Stimulated activated CD8-positive, alpha-beta memory T cell treated with anti-CD3 and anti-CD28 coated beads, Interleukin-15, amount 100 ng/mL, for 48 hours (primary cell): ENCODE data around the gene WNT4.

ENCODE experiments used
- DNase-seq, 2 donors: peaks; one replicate each; pipeline ENCODE4 v3.0.0-alpha.2; 2020; ENCODE audit warnings: low read depth in 2 of 2

Gene WNT4

DNA sequence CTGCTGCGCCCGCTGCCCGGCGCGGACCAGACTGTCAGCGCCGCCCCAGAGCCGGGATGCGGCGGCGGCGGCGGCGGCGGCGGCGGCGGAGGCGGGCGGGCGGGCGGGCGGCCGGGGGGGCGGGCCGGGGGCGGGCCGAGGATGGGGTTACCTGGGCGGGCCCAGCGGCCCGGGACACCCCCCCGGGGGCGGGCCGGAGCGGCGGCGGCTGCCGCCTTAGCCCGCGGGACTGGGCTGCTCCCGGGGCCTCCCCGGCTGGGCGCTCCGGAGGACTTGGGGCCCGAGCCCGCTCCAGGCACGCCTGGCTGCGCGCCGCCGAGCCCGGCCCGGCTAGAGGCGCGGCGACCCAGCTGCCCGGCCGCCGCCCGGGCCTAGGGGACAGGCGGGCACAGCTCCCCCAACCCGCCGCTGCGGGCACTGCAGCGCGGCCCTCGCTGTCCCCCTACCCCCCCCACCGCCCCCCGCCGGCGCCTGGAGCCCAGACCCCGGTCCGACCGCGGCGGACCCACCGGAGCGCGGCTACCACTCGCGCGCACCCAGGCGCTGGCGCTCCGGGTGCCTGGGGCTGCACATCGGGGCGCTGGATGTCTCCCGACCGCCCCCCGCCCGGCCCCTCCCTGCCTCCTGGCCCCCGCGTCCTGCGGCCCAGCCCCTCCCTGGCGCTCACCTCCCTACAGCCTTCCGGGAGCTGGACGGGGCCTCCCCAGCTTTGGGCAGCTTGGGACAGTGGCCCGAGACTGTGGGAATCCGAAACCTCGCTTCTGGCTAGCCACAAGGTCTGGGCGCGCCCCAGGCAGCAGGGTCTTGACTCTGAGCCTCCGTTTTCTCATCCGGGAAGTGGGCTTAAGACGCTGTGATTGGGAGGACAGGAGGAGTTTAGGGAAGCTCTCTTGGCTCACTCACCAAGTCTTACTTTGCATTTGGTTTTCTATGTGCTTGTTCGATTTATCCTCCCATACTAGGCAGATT, at the start of gene WNT4:
Gene WNT4 (minus strand): TSS at position 33 of the 969 bp plus-strand sequence. CDS start 175 bp downstream, outside the sequence.
- DNase-seq: no peak

DNA sequence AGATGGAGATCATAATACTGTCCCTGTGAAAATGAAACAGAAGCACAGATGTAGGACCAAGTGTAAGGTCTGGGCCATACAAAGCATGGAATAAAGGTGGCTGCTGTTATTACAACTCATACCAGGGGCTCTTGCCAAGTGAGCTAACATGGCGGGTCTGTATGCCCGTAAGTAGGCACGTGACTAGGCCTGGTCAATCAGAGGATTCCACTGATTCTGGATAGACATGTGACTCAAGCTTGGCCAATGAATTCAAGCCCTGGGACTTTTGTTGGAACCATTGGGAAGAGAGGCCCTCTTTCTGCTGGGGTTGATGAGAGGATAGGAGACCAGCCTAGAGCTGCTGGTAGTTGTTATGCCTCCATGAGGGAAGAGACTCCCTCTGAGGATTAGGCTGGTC, 47.8 kb upstream of the WNT4 start:
- no peak for DNase-seq

DNA sequence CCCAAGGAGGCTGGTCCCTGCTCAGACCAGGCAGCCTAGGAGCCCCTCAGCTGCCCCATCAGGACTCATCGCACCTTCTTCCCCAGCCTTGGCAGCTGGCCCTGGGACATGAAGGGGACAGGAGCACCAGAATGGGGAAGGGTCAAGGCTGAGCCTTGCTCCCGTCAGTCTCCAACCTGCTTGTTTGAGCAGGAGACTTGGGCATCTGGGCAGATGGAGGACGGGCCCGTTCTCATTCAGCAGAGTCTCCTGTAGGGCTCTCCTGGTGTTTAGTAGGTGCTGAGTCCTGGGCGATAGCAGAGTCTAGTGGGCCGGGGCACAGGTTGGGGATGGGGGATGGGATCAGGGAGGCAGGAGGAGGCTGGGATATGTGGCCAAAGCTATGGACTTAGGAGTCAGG, 47.4 kb upstream of the WNT4 start:
- DNase-seq: no peak

DNA sequence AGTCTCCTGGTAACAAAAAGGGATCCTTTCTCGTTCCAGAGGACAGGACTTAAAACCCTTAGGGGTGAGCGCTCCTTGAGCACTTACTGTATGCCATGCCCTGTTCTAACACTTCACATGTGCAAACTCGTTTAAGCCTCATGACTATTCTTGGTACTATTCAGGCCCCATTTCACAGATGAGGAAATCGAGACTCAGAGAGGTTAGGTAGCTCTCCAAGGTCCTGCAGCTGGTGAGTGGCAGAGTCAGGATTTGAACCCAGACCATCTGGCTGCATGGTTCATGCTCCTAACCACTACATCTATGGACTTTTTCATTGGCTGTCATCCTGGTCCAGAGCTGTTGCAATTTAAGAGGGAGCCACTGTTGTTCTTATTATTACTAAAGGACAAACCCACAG, 46.7 kb upstream of the WNT4 start:
- no peak for DNase-seq

DNA sequence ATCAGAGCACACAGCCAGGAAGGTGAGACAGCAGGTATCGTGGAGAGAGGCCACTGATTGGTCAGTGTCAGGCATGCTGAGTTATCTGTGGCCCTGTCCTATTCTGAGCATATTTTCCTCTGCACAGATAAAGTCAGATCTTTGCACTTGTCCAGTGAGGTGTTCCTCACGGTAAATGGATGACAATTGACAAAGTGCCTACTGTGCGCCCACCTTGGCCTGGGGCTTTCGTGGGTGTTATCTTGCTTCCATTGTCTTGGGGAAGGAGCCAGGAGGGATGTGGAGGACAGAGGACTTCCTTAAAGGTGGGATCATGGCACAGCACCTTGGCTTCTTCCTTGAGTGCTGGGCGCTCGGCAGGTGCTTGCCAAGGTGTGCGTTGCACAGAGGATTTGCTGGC, 46.0 kb upstream of the WNT4 start:
- DNase-seq: no peak

DNA sequence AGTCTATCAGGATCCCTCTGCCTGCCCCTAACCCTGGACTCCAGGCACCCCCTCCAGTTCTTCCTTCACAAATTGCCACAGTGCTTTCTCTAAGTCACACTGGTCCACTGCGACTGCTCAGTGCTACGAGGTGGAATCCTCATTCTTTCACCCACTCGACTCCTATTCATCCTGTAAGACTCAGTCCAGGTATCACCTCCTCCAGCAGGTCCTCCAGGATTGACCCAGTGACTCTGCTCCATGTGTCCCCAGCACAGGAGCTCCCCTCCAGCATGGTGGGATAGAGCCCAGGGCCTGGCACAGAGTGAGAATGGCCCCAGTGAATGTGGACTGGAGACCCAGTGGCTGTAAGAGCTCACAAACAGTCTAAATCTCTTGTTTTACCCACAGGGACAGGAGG, 45.5 kb upstream of the WNT4 start:
- no peak for DNase-seq

DNA sequence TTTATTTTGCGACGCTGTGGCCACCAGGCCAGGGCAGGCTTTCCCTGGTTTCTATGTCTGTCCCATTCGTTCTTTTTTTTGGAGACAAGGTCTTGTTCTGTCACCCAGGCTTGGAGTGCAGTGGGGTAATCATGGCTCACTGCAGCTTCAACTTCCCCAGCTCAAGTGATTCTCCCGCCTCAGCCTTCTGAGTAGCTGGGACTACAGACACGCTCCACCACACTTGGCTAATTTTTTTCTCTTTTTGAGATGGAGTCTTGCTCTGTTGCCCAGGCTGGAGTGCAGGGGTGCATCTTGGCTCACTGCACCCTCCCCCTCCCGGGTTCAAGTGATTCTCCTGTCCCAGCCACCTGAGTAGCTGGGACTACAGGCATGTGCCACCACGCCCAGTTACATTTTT, 43.4 kb upstream of the WNT4 start:
- DNase-seq: no peak

DNA sequence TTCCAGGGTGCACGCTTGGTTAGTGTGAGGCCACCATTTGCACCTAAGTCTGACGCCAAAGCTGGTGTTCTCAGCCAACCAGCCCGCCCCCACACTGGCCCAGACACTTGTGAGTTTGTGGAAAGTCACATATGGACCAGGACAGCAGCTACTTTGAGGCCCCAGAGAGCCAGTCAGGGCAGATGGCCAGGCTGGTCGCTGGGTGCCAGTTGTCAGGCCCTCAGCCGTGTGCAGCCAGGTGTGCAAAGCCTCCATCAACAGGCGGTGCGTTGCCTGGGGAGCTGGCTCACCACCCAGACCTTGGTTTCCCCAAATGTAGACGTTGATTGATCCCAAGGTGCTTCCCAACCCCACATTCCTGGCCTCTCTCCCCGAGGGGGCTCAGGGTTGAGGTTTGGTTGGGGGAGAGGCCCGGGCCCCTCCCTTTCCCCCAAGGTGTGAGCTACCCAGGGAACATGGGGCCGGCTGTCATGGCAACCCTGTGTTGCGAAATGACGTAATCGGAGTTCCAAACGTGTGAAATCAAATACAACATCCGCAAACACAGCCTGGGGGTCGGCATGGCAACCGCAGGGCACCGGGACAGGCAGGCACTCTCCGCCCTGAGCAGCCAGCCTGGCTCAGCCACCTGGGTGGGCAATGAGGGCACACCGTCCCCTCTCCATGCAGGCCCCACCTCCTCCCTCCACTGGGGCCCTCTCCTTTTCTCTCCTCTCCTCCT, 42.2 kb upstream of the WNT4 start:
- no peak for DNase-seq

DNA sequence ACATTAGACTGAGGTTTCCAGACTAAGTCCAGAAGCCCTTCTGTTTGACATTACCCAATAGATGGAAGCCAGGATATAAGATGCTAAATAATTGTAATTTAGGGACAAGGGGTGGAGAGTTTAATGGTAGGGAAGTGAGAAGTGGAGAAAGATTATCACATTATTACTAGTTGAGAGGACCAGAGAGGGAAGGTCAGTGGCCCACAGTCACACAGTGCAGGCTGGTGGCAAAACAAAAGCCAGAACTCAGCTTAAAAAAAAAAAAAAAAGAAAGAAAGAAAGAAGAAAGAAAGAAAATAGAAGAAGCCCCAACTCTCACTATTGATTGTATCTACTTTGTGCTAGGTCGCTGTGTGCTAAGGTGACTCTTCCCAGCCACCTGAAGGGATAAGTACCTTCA, 41.6 kb upstream of the WNT4 start:
- DNase-seq: no peak

DNA sequence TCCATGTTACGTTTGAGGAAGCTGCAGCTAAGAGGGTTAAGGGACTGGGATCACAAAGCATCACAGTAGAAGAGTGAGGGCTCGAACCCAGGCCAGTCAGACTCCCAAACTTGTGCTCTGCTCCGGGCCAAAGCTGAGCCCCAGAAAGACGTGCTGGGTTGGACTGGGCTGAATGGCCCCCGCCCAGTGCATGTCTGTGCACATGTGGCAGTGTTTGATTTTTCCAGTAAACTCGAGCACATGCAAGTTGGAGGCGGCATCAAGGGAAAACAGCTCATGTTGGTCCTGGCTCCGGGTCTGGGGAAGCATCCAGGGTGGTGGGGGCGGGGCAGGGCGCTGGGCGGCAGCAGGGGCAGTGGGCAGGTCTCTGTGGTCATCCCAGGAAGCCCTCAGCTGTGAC, 39.8 kb upstream of the WNT4 start:
- DNase-seq: no peak

DNA sequence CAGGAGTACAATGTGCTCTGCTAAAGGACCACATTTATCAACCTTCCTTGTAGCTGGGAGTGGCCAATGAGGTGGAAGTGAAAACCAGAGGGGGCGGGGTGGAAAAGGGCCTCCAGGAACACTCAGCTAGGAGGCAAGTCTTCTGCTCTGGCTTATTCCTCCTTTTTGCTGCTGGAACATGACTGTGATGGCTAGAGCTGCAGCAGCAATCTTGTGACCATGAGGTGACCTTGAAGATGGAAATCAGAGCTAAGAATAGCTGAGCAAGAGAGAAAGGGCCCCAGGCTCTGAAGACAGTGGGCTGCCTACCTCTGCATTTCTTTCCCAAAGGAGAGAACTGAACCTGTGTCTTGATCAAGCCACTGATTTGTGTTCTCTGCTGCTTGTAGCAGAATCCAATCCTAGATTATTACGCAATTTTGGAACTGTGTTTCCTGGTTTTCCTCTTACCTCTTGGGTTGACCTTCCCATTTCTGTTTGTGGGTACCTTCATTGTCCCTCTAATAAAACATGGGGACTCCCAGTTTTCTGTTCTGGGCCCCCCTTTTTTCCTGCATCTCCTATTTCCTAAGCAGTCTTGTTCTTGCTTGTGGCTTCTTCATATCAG, 36.4 kb upstream of the WNT4 start:
- no peak for DNase-seq

DNA sequence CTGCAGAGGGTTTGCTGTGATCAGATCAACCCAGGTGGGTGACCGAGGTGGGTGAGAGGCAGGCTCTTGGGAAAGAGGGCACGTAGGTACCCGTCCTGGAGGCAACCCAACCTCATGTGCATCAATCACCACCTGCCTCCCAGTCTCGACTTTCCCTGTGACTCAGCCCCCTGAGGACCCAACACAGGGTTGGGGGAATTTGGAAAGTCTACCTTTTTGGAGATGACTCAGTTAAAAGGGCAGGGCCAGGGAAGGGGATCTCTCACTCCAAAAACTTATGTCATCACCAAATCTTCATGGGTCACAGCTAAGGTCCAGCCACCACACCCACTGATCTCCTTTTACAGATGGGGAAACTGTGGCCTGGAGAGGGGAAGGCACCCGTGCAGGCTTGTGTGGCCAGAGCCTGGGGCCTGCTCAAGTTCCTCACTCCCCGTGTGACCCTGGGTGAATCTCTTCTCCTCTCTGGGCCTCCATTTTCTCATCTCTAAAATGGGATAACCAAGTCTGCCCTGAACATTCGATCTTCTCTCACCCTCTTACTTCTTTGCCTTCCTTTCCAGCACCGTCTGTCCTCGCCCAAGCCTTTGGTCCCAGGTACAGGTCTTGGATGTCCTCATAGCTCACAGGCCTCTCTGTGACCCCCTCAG, 34.6 kb upstream of the WNT4 start:
- no peak for DNase-seq

DNA sequence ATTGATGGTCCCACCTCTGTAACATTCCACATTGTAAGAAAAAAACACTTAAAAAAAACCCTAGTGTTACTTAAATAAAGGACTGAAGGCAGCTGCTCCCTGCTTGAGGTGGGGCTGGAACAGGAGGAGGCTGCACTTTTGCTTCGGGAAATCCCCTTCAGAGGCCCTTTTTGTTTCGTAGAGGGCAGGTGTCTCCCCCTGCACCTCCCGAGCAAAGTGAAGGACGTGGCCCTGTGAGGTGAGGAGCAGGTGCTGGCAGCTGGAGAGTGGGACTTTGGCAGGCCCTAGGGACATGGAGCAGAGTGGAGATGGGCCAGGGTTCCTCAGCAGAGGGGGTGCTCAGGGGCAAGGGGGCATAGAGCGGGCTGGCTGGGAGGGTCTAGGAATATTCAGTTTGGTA, 33.4 kb upstream of the WNT4 start:
- DNase-seq: peak in 1 of 2 donors; percentile 11

DNA sequence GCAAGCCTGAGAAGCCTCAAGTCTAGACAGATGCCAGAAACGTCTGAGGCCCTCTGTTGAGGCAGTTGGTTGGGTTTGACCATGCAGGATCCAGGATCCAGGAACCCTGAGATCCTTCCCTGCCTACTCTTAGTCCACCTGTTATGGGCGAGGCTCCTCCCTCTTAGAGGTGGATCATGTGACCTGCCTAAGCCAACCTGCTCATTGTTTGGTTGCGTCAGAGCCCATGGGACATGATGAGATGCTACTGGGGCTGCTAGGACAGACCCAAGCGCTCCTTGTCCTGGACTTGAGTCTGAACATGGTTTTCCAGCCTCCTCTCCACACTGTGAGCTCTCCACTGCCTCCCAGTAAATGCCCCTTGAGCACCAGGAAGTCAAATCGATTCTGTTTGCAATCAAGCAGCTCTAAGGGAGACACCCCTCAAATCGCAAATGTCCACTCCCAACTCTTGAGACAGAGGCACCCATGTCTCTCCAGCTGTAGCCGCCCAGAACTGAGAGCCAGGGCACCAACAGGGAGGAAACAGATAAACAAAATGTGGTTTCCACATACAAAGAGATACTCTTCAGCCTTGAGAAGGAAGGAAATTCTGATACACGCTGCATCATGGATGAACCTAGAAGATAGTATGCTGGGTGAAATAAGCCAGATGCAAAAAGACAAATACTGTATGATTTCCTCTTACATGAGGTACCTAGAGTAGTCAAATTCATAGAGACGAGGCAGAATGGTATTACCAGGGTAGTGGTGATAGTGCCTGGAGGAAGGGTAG, 31.7 kb upstream of the WNT4 start:
- DNase-seq: no peak

DNA sequence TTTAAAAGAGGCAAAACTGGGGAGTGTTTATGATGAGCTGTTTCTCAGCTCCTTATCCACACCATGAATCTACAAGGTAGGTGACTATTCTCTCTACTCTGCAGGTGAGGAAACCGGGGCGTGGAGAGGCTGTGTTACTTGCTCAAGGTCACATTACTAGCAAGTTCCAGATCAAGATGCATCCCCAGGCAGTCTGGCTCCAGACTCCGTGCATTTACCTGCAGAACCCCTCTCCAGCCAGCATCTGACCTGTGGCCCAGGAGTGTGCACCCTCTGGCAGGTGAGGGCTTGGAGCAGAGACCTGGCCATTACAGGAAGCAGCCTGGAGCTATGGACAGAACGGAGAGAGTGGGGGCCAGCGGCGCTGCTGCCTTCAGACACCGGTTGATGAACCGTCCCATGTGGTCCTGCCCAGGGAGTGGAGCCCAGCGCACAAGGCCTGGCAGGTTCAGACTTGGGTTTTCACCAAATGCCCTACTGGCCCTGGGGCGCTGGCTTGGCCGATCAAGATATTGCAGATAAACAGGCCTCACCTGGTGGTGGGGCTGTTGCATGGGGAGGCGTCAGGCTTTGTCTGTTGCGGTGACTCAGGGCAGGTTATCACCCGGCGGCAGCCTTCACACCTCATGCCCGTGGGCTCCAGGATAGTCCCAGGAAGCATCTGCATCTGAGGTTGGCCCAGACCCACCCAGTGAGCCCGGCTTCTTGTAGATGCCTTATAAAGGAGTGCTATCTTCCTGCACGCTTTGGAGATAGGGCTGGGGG, 29.2 kb upstream of the WNT4 start:
- no peak for DNase-seq

DNA sequence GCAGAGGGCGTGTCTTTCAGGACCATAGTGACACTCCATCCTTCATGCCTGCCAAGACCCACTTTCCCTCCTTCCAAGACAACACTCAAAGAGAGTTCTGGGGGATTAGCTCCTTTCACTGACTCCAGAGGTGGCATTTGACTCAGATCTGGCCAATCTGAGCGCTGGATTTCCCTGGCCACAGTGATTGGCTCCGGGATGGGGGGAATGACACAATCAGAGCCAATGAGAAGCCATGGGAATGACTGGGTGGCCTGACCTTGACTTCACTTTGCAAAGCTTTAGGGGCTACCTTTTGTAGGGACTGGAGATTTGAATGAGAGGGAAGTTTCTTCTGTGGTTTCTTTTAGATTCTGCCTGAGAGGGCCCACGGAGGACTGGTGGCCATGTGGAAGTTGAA, 26.9 kb upstream of the WNT4 start:
- no peak for DNase-seq

DNA sequence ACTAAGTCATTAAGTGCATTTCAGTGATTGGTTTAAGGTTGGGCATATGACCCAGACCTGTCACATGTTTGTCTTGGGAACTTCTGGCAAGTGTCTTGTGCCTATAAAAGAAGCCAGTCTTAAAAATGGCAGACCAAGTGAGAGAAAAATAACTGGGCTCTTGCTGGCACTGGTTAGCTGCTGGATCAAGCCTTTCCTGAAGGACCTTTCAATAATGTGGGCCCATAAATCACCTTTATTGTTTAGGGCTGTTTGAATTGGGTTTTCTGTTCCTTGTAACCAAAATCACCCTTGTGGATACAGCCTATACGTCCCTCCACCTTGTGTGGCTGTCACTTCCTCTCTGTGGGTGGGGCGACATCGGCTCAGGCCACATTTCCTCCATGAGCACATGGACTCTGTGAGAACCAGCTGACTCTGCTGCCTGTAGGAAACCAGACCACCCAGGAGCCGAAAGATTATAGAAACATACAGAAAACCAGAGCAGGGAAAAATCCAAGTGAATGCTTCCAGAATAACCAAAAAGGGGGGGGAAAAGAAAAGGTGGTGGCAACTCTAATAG, 25.6 kb upstream of the WNT4 start:
- DNase-seq: no peak

DNA sequence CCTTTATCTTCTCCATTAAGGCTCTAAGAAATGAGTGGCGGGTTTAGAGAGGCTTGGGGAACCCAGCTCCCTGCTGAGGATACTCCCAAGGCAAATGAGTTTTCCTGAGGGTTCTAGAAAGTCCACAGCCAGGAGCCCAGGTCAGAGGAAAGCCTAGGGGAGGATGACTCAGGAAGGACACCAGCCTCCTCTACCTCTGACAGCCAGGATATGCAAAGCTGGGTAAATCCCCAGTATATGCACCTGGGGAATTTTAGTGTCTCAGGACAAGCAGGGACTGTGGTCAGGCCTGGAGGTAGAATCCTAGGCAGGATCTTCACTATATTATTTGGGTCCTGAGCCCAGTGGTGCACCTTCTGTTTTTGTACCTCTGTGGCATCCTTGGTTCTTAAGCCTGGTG, 23.5 kb upstream of the WNT4 start:
- DNase-seq: no peak

DNA sequence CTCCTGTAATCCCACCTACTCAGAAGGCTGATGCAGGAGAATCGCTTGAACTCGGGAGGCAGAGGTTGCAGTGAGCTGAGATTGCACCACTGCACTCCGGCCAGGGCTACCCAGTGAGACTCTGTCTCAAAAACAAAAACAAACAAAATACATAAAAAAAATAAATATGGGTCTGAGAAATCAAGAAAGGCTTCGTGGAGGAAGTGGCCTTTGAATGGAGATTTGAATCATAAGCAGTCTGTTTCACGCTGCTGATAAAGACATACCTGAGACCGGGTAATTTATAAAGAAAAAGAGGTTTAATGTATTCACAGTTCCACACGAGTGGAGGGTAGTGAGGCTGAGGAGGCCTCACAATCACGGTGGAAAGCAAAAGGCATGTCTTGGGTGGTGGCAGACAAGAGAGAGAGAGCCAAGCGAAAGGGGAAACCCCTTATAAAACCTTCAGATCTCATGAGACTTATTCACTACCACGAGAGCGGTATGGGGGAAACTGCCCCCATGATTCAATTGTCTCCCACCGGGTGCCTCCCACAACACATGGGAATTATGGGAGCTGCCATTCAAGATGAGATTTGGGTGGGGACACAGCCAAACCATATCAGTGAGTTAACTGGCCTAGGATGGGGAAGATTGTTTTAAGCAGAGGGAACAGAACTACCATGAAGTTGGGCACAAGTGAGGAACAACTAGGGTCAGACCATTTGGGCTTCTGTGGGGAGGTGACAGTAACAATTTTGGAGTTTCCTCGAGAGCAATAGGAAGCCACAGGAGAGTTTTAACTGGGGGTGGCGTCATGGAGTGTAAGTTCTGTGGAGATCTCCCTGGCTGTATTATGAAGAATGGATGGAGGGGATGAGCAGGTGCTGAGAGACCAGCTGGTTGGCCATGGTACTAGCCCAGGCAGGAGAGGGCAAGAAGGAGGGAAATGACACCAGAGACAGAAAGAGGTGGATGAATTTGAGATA, 22.2 kb upstream of the WNT4 start:
- DNase-seq: no peak
